ENCODE measurements around the gene STPG1. TPM values are rescaled to one million over a fixed set of nuclear protein-coding genes. Genes with fewer than 3 reads are reported as not detected.
"Not testable (repeated sequence)": the region's sequence is repeated elsewhere in the genome, so short reads cannot be mapped to it uniquely, and the experiment has no call there.

The STPG1 gene
- total RNA-seq, 4 donors from 2014 or later: 2.2 to 5.6 (median 4.1) TPM

- H3K4me3 ChIP-seq: no peak overlapping the region
- WGBS: 88% methylated on average over 8 of the region's 8 CpGs
- DNase-seq (ENCODE audit: extremely low spot score): no peak
- H3K4me1 ChIP-seq: no peaks in the 10 kb centered on the region
- intact Hi-C loops (cut with DNase I): no loop called here
- H3K27ac ChIP-seq (replicated peaks in 1 of 4): no peak overlapping the region
- TF ChIP-seq POLR2AphosphoS5 (IDR thresholded peaks at IDR 0.05): no peak
- no peak for TF ChIP-seq CTCF (IDR thresholded peaks at IDR 0.05)
- TF ChIP-seq POLR2A (IDR thresholded peaks at IDR 0.05; ENCODE audit: low read depth): no peak
- no peak for TF ChIP-seq EP300 (IDR thresholded peaks at IDR 0.05)
- no peaks in the 10 kb centered on the region for H3K9me3 ChIP-seq
- H3K27me3 ChIP-seq: no peaks in the 10 kb centered on the region
- H3K36me3 ChIP-seq: peaks cover 22 to 93% (median 66%) of the 10 kb centered on the region in 4 donors
Observed at GRCh38 chr1:24452922-24453485, 39.4 kb upstream of the STPG1 start.

DNA sequence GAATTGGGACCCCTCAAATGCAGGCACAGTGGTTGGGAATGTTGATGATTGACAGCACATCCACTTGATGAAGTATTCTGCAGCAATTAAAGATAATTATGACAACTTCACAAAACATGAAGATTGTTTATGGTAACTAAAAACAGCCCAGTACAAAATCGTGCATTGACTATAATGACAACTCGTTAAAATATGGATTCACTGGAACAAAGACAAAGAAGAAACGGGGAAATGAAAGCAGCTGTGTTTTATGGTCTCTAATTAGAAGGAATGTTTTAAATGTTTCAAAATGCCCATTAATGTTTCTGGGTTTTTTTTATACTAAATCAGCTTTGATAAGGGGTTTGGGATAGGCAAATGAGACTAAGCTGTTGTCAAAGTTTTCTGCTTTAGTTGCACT lies 38.2 kb upstream of the STPG1 start:
- WGBS: 84% methylated on average over 3 of the region's 3 CpGs
- TF ChIP-seq POLR2A (IDR thresholded peaks at IDR 0.05; ENCODE audit: low read depth): no peak
- H3K36me3 ChIP-seq: peaks cover 17 to 85% (median 56%) of the 10 kb centered on the region in 4 donors
- DNase-seq (ENCODE audit: extremely low spot score): no peak
- intact Hi-C loops (cut with DNase I): no loop called here
- H3K27ac ChIP-seq (replicated peaks in 1 of 4): no peak overlapping the region
- H3K9me3 ChIP-seq: no peaks in the 10 kb centered on the region
- H3K27me3 ChIP-seq: no peaks in the 10 kb centered on the region
- H3K4me1 ChIP-seq: no peaks in the 10 kb centered on the region
- H3K4me3 ChIP-seq: no peak overlapping the region

- intact Hi-C loops (cut with DNase I): no loop called here
- 96% methylated on average over 5 of the region's 5 CpGs for WGBS
Observed at GRCh38 chr1:24450857-24451397, 37.3 kb upstream of the STPG1 start.

GRCh38 chr1:24450316-24450715 lies 36.7 kb upstream of the STPG1 start:
- Histone ChIP-seq H3K27ac (replicated peaks in 1 of 4) (no peak overlapping the region), H3K27me3 (no peaks in the 10 kb centered on the region), H3K9me3 (no peaks in the 10 kb centered on the region), H3K36me3 (peaks cover 17 to 82% (median 45%) of the 10 kb centered on the region in 4 donors), H3K4me1 (no peaks in the 10 kb centered on the region), H3K4me3 (no peak overlapping the region)
- intact Hi-C loops (cut with DNase I): no loop called here
- no peak for TF ChIP-seq CTCF (IDR thresholded peaks at IDR 0.05)
- no peak for TF ChIP-seq POLR2AphosphoS5 (IDR thresholded peaks at IDR 0.05)
- no peak for TF ChIP-seq EP300 (IDR thresholded peaks at IDR 0.05)
- no peak for TF ChIP-seq POLR2A (IDR thresholded peaks at IDR 0.05; ENCODE audit: low read depth)
- 88% methylated on average over 4 of the region's 4 CpGs for WGBS
- DNase-seq (ENCODE audit: extremely low spot score): no peak

More at GRCh38 chr1:24450857-24451397, 37.3 kb upstream of the STPG1 start:
- Histone ChIP-seq H3K27me3 (no peaks in the 10 kb centered on the region), H3K4me3 (no peak overlapping the region), H3K27ac (replicated peaks in 1 of 4) (no peak overlapping the region), H3K9me3 (no peaks in the 10 kb centered on the region), H3K36me3 (peaks cover 17 to 84% (median 51%) of the 10 kb centered on the region in 4 donors), H3K4me1 (no peaks in the 10 kb centered on the region)
- TF ChIP-seq CTCF (IDR thresholded peaks at IDR 0.05) (no peak), POLR2A (IDR thresholded peaks at IDR 0.05; ENCODE audit: low read depth) (no peak), POLR2AphosphoS5 (IDR thresholded peaks at IDR 0.05) (no peak), EP300 (IDR thresholded peaks at IDR 0.05) (no peak)
- no peak for DNase-seq (ENCODE audit: extremely low spot score)

DNA sequence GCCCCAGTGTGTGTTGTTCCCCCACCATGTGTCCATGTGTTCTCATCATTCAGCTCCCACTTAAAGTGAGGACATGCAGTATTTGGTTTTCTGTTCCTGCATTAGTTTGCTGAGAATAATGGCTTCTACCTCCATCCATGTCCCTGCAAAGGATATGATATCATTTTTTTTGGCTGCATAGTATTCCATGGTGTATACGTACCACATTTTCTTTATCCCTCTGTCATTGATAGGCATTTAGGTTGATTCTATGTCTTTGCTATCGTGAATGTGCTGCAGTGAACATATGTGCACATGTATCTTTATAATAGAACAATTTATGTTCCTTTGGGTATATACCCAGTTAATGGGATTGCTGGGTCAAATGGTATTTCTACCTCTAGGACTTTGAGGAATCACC lies 32.9 kb upstream of the STPG1 start:
- Histone ChIP-seq H3K36me3 (peaks cover 10 to 52% (median 25%) of the 10 kb centered on the region in 4 donors), H3K4me1 (peaks cover 0 to 15% (median 12%) of the 10 kb centered on the region in 4 donors)
- H3K27me3 ChIP-seq; H3K9me3 ChIP-seq; DNase-seq (ENCODE audit: extremely low spot score); H3K27ac ChIP-seq (replicated peaks in 1 of 4); intact Hi-C loops (cut with DNase I); H3K4me3 ChIP-seq: not testable (repeated sequence)
- 95% methylated on average over 2 of the region's 2 CpGs for WGBS

DNA sequence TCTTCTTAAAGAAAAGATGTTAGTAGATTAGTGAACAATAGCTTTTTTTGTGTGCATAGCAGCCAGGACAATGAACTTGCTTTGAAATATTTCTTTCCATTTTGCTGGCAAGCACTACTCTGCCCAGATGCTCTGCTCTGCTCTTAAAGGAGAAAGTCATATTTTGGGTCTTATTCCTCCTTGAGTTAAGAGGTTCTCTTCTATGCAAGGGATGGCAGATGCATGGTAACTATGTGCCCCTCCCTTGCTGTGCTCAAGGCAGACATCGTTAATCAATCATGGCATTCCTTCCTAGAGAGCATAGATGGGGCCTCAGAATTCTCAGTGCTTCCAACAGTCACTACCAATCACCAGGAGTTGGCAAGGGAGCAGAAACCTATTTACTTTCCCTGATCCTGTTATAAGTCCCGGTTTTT lies 29.7 kb upstream of the STPG1 start:
- intact Hi-C loops (cut with DNase I): no loop called here
- H3K4me3 ChIP-seq: no peak overlapping the region
- 41% methylated on average over 2 of the region's 2 CpGs for WGBS
- no peak for DNase-seq (ENCODE audit: extremely low spot score)
- peaks cover 0 to 27% (median 4%) of the 10 kb centered on the region in 4 donors for H3K36me3 ChIP-seq
- no peaks in the 10 kb centered on the region for H3K9me3 ChIP-seq
- no peaks in the 10 kb centered on the region for H3K27me3 ChIP-seq
- peaks cover 3 to 22% (median 20%) of the 10 kb centered on the region in 4 donors for H3K4me1 ChIP-seq
- TF ChIP-seq CTCF (IDR thresholded peaks at IDR 0.05) (no peak), EP300 (IDR thresholded peaks at IDR 0.05) (no peak), POLR2A (IDR thresholded peaks at IDR 0.05; ENCODE audit: low read depth) (no peak)
- no peak overlapping the region for H3K27ac ChIP-seq (replicated peaks in 1 of 4)
